NCI-H2107 (cell line): Measurements from ENCODE around the gene TMCO4.
"Not testable (repeated sequence)": the region's sequence is repeated elsewhere in the genome, so short reads cannot be mapped to it uniquely, and the experiment has no call there.

Experiments
- DNase-seq: peaks from one replicate; lab custom pipeline; 2025; lab: John Stamatoyannopoulos, UW

Gene TMCO4

DNA sequence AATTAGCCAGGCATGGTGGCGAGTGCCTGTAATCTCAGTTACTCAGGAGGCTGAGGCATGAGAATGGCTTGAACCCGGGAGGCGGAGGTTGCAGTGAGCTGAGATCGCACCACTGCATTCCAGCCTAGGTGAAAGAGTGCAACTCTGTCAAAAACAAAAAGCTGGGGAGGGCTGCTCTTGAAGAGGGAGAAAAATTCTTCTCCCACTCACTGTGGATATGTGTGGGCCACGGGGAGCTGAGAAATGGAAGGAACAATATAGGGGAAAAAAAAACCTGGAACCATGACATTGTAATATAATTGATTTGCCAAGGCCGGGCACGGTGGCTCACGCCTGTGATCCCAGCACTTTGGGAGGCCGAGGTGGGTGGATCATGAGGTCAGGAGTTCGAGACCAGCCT is 163.0 kb downstream of the TMCO4 start:
- DNase-seq = not testable (repeated sequence)

DNA sequence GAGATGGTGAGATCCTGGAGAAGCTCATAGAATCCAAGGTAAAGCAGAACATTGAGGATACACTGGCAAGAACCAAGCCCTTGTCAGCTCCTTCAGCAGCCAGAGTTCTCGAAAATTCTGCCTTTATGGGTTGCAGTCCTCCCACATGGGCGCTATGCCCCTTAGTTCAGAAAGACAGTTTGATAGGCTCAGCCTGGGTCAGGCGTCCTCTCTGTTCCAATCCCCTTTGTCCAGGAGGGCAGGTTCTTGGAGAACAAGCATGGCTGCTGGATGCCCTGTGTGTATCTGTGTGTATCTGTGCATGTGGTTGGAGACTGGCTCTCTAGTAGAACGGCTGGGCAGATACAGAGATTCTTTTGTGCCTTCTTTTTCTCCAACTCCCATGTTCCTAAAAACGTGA is 163.7 kb downstream of the TMCO4 start:
- DNase-seq = no peak

DNA sequence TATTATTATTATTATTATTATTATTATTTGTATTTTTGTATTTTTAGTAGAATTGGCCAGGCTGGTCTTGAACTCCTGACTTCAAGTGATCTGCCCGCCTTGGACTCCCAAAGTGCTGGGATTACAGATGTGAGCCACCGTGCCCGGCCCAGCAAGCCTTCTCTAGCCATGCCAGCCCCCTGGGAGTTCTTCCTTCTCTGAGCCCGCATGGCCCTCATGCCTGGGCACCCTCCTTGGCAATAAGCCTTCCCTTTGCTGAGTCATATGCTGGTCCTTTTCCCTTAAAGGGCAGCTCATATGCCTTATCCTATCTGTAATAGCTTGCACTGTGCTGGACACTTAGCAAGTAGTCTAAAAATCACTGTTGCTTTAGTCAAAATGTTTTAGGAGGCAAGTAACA is 164.1 kb downstream of the TMCO4 start:
- no peak for DNase-seq

DNA sequence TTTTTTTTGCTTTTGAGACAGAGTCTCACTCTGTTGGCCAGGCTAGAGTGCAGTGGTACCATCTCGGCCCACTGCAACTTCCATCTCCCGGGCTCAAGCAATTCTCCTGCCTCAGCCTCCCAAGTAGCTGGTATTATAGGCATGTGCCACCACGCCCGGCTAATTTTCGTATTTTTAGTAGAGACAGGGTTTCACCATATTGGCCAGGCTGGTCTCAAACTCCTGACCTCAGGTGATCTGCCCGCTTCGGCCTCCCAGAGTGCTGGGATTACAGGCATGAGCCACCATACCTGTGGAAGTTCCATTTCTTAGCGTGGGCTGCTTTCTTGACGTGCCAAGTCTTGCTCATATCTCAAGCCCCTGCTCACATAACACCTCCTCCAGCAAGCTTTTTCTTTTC is 164.7 kb downstream of the TMCO4 start:
- not testable (repeated sequence) for DNase-seq

DNA sequence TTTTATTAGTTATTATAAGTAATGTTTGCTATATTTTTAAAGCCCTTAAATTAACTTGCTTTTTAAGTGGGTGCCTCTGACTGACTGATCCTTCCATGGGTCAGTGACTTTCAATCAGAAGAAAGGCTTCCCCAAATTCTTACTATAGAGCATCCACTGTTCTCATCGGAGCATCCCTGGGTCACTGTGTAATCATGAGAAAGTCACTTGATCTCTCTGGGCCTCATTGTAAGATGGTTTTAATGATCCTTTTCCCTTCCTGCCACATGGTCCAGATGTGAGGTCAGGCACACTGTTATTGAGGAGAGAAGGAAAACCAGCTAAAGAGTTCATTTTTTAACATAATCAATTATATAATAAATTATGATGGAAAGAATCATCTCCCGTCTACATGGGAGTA is 166.6 kb downstream of the TMCO4 start:
- no peak for DNase-seq
